NCI-H526 treated with DMSO at 0.1 percent for 48 hours (cell line): ENCODE data around the gene LTB4R.

Experiments used
- DNase-seq: peaks from one replicate; lab custom pipeline; 2025; lab: John Stamatoyannopoulos, UW

Gene LTB4R

DNA sequence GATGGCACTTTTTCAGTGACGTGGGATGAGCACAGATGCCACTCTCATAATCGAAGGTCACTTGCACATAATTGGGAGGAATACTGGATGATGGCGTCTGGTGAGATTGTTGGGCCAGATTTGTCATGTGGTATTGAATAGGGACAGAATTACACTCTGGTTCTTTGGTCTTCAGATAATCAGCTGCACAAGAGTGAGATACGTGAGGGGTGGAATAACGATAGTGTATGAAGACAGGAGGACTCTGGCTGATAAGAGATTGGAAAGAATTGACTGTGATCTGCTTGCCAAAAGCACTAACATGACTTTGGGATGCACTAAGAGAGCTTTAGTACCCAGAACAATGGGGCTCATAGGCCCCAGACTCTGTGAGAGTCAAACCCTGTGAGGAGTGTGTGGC, 32.9 kb upstream of the LTB4R start:
- DNase-seq, result no peak

GRCh38 chr14:24279301-24280186, 31.8 kb upstream of the LTB4R start:
- DNase-seq, result no peak

DNA sequence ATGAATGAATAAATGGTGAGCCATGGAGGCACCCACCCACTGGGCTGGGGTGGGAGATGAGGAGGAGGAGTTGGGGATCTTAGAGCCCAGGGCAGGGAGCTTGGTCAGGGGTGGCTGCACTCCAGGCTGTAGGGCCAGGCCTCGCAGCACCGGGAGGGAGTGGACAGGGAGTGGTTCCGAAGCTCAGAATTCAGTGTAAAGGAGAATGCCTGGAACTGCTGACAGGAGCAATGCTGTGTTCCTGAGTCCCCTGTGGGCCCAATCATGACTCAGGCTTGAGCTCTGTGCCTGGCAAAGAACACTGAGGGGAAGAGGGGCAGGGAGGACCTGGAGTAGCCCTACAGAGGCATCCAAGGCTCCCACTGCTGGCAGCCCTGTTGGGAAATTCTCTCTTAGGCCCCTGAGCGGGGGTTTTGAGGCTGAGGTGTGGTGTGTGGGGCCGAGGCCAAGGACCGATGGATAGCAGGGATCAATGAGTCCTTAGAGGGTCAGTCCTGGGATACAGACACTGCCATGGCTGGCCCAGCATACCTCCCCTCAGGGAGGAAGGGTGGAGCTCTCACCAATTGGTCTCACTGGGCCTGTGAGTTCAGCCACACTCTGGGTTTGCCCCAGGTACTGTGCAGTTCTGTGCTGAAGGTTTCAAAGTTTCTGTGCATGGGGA, 30.4 kb upstream of the LTB4R start:
- no peak for DNase-seq

GRCh38 chr14:24281636-24282035, 29.7 kb upstream of the LTB4R start:
- DNase-seq, result no peak

DNA sequence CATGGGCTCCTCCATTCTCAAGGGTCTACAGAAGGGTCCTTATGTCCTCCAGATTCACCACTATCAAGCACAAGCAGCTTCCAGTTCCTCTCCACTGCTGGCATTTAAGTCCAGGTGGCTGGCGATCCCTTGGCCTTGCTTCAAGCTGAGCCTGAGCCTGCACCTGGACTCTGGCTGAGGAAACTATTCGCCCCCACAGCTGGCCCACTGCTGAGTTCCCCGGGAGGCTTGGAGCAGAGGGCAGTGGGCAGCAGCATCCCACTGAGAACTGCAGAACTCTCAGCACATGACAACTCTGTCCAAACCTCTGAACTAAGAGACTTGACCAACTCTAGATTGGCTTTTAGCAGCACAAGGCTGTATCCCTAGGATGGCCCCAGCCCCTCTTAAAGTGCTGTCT, 28.6 kb upstream of the LTB4R start:
- no peak for DNase-seq

DNA sequence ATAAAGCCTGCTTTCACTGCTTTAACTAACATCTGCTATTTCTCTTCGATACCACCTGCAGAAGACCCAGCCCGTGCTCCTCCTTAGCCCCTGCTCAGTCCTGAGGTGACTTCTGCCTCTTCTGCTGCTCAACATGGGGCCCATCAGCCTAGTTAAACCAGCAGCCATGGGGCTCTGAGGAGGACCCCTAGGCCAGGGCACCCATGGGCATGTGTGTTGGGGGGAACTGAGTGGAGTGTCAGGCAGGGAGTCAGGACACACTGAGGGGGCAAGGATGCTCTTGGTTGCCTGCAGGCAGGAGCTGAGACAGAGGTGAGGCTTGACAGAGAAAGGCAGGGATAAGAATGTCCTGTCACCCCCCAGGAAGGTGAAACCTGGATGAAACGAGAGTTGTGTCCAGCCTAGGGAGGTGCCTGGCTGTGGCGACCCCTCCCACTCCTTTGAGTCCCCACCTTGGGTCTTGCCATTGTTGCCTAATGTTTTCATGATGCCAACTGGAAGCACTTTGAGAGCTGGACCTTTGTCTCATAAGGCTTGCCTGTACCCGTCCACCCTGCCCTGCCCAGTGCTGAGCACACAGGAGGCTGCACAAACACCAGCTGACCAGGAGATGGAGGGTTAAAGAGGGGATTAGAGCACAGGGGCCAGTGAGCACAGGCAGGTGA, 27.4 kb upstream of the LTB4R start:
- DNase-seq, result no peak

GRCh38 chr14:24284501-24285035, 26.7 kb upstream of the LTB4R start:
- DNase-seq, result no peak

DNA sequence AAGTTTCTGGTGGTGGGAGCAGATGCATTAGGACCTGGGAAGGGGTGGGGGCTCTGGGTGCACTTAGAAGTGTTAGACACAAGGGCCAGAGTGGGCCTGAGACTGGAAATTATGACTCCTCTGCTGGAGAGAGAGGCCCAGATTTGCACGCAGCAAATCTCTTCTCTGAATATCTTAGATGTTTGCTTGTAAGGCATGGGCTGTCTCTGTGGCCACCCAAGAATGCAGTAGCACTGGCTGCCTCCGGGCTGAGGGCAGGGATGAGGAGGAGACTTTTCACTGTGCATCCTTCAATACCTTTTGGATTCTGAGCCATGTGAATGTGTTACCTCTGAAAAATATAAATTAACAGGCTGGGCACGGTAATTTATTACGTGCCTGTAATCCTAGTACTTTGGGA, 26.0 kb upstream of the LTB4R start:
- DNase-seq, result no peak

GRCh38 chr14:24286996-24287395, 24.3 kb upstream of the LTB4R start:
- no peak for DNase-seq

DNA sequence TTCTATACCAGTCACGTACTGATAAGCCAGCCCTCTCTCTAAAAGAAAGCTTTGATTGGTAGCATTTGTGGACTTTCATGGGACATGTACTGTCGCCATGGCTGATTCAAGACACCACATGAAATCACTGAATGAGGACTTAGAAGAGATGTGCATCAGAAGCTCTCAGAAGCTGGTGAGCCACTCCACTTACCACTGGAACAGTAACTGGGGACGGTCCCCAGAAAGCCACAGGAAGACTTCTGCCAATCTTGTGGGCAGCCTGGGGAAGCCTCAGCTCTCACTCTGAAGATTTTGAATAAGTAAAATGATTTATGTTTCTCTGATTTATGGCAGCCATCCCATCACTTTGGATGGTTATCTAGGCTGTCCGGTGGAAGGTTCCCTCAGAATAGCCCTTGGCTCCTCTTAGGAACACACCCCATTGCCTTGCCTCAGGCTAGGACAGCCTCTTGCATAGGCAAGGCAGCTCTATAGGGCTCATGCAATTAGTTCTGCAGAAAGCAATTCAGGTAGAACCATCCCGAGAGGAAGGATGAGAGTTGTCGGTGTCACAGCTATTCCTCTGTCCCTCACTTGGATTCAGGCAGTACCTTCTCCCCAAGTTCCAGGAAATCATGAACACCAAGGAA, 21.5 kb upstream of the LTB4R start:
- DNase-seq, result no peak

DNA sequence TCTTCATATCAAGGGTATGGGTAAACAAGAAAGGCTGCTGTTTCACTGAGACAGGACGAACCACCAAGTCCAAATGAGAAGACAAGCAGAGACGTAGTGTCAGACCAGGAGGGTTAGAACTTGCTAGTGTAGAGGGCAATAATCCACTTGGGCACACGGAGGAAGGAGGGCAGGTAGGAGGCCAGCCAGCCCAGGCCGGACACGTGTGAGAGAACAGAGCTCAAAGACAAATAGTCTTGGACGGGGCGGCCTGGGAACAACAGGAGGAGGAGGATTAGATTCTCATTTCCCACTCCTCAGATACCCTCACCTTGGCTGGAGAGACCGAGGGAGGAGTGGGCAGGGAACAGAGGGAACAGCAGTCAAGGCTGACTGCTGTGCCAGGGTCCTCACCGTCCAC, 20.6 kb upstream of the LTB4R start:
- no peak for DNase-seq

DNA sequence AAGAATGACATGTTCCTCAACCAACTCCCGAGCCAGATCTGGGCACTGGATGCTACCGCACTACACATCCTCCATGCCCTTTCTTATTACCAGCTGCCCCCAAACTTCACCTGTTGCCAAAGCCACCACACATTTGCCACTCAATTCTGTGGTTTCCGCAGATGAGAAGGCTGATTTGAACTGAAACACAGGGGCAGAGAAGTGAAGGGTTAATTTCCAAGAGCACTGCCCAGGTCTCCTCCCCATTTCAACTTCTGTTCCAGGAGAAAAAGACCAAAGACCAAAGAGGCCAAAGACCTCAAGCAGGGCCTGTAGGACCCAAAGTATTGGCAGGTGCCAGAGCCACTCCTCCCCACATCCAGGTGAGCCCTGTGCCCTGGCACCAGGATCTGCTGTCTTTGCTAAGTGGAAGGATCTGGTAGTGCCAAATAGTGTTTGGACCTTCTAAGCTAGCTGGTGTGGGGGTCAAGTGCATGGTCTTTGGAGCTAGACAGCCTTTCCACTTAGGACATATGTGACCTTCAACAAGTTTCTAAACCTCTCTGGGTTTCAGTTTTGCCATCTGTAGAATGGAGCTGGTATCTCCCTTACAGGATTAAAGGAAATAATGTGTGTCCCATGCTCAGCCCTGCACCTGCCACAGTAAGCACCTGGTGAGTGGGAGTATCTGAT, 19.7 kb upstream of the LTB4R start:
- DNase-seq, result no peak

GRCh38 chr14:24292118-24292807, 19.0 kb upstream of the LTB4R start:
- DNase-seq, result no peak

GRCh38 chr14:24293525-24293924, 17.8 kb upstream of the LTB4R start:
- no peak for DNase-seq

DNA sequence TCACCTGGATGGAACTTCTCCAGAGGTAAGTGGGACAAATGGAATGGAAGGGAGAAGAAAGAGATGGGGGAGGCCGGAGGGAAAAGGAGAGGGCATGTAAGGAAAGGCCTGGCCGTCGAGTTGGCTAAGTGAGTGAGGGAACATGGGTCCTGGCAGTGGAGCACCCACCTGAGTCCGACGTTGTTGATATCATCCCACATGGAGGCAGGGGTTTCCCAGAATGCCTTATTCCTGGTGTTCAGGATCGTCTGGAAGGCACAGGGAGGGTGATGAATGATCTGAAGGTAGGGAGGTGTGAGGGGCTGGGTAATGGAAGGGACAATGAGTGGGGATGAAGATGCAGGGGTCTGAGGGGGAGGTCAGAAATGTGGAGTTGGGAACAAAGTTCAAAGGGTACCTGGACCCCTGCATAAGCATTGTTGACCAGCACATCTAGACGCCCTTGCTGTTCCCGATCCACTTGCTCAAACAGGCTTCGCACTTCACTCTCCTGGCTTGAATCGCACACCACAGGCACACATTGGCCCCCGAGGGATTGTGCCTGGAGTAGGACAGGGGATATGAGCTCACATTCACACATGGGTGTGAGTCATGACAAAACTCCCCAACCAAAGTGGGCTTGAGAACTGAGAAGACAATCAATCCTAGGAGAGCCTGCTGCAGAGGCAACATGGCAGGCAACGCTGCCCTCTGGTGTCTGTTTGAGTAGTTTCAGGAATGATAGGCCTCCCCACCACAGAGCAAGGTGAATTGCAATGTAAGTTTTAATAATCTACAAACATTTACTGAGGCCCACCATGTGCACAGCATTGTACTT, 14.8 kb upstream of the LTB4R start:
- DNase-seq, result peak; percentile 11

DNA sequence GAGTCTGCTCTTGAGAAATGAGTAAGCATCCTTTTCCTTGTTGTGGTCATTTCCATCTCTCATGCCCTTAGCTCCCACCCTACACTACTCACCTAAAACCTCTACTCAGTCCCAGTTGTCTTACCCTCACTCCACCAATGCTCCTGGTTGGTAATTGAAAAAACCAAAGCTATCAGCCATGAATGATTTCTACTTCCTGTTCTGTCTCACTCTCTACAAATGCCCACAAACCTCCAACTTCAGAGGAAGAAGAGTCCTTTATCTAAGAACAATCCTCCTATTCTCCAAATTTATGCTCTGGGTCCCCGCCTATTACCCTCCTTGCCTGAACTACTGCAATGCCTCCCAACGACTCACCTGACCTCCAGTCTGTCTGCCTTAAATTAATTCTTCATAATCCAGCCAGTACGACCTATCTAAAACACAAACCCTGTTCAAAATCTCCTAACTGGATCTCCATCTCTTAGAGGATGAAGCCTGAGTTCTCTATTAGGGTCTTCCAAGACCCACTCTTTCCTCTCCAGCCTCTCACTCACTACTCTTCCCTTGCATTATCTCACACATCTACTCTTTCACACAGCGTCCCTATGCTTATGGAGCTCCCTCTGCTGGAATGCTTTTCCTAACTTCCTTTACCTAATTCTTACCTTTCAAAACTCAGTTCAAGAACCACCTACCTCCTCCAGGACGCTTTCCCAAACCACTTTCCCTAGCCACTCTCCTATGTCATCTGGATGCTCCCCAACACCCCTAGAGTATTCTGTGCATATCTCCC, 13.9 kb upstream of the LTB4R start:
- DNase-seq, result peak; percentile 7

DNA sequence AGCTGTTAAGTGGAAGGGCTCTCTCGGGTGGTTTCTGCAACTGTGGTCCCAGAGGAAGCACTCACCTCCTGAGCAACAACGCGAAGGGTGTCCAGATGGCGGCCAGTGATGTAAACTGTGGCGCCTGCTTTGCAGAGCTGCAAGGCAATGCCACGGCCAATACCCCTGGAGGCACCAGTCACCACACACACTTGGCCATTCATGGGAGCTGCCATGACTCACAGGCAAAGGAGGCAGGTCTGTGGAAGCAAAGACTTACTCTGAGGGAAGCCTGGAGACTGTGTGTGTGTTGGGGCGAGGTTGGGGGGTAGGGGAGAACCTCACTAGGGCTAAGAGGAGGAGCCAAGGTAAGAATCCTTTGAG, 12.4 kb upstream of the LTB4R start:
- no peak for DNase-seq

GRCh38 chr14:24299255-24300191, 11.8 kb upstream of the LTB4R start, which contains the start of the genes DHRS1 and NOP9:
DHRS1 (minus strand) TSS chr14:24299780; CDS start chr14:24299106, 674 bp downstream.
NOP9 (plus strand) TSS chr14:24299850; CDS start chr14:24299955, 105 bp downstream.
- peak; percentile 52 for DNase-seq
